Liver (tissue), 9 donors: ENCODE data around the gene ILF2. TPM values are rescaled to one million over a fixed set of nuclear protein-coding genes. Genes with fewer than 3 reads are reported as not detected.

ENCODE experiments used
- DNase-seq: peaks from one replicate; pipeline ENCODE4 v3.0.0-alpha.2; 2017; ENCODE audit warnings: low spot score
- H3K27ac ChIP-seq, 2 donors: one replicate each; pipeline ENCODE4 v1.7.0; 2013; ENCODE audit warnings: inconsistent platforms in 2 of 2, low read length in 2 of 2, control low read depth in 1 of 2, low read depth in 1 of 2, mild to moderate bottlenecking in 1 of 2
- H3K27me3 ChIP-seq, 4 donors: one replicate each; pipeline versions ENCODE4 v1.6.1 to v1.7.0; 2013; ENCODE audit warnings: low read length in 3 of 4, inconsistent platforms in 1 of 4, mild to moderate bottlenecking in 1 of 4, moderate library complexity in 1 of 4; ENCODE audit not compliant: control insufficient read depth in 4 of 4, insufficient read depth in 4 of 4
- H3K36me3 ChIP-seq, 4 donors: one replicate each; pipeline versions ENCODE4 v1.6.1 to v1.7.0; 2013; ENCODE audit warnings: low read length in 3 of 4, mild to moderate bottlenecking in 3 of 4, low read depth in 1 of 4, moderate library complexity in 1 of 4; ENCODE audit not compliant: control insufficient read depth in 4 of 4, insufficient read depth in 3 of 4
- H3K4me1 ChIP-seq, 4 donors: one replicate each; pipeline versions ENCODE4 v1.6.1 to v1.7.0; 2013; ENCODE audit warnings: low read length in 3 of 4, mild to moderate bottlenecking in 3 of 4, moderate library complexity in 1 of 4; ENCODE audit not compliant: control insufficient read depth in 4 of 4, insufficient read depth in 4 of 4
- H3K4me3 ChIP-seq, 3 donors: one replicate each; pipeline versions ENCODE4 v1.6.1 to v1.7.0; 2013; ENCODE audit warnings: low read length in 3 of 3, control low read depth in 1 of 3, low read depth in 1 of 3, mild to moderate bottlenecking in 1 of 3
- H3K9ac ChIP-seq, 2 donors: one replicate each; pipeline ENCODE4 v1.7.0; 2013; ENCODE audit warnings: low read length in 2 of 2, mild to moderate bottlenecking in 2 of 2, moderate library complexity in 2 of 2, control low read depth in 1 of 2, low read depth in 1 of 2
- H3K9me3 ChIP-seq, 4 donors: one replicate each; pipeline versions ENCODE4 v1.6.1 to v1.7.0; 2013; ENCODE audit warnings: low read length in 3 of 4; ENCODE audit not compliant: control insufficient read depth in 4 of 4
- CTCF ChIP-seq: fragments of 150-350 bp; IDR thresholded peaks from 2 replicates; pipeline ENCODE4 v1.5.1; 2017; ENCODE audit warnings: improper control_type of control experiment, low read depth, low read length; ENCODE audit not compliant: missing input control
- EGR1 ChIP-seq, 2 donors: IDR thresholded peaks; 2 replicates each; pipeline ENCODE4 v1.6.1; 2016 to 2018; ENCODE audit warnings: antibody characterized with exemption in 2 of 2, low read depth in 2 of 2
- FOXA1 ChIP-seq: IDR thresholded peaks from 2 replicates; pipeline ENCODE4 v1.6.1; 2016; ENCODE audit warnings: antibody characterized with exemption
- HNF4G ChIP-seq: IDR thresholded peaks from 2 replicates; pipeline ENCODE4 v1.6.1; 2016; ENCODE audit warnings: antibody characterized with exemption
- NR2F2 ChIP-seq: IDR thresholded peaks from 2 replicates; pipeline ENCODE4 v1.6.1; 2016; ENCODE audit warnings: antibody characterized with exemption
- RAD21 ChIP-seq, 2 donors: IDR thresholded peaks; 2 replicates each; pipeline ENCODE4 v1.6.1; 2016; ENCODE audit warnings: antibody characterized with exemption in 2 of 2, mild to moderate bottlenecking in 2 of 2
- REST ChIP-seq: IDR thresholded peaks from 2 replicates; pipeline ENCODE4 v1.6.1; 2016; ENCODE audit warnings: antibody characterized with exemption, mild to moderate bottlenecking
- RXRA ChIP-seq, 2 donors: IDR thresholded peaks; 2 replicates each; pipeline ENCODE4 v1.6.1; 2017 to 2018; ENCODE audit warnings: antibody characterized with exemption in 2 of 2, mild to moderate bottlenecking in 1 of 2
- SP1 ChIP-seq: IDR thresholded peaks from 2 replicates; pipeline ENCODE4 v1.6.1; 2018; ENCODE audit warnings: antibody characterized with exemption, mild to moderate bottlenecking
- TAF1 ChIP-seq: conservative IDR thresholded peaks from 2 replicates; pipeline ENCODE4 v1.6.1; 2016; ENCODE audit warnings: antibody characterized with exemption, mild to moderate bottlenecking
- YY1 ChIP-seq: IDR thresholded peaks from 2 replicates; pipeline ENCODE4 v1.6.1; 2016; ENCODE audit warnings: antibody characterized with exemption, mild to moderate bottlenecking
- WGBS: extraction: QIAGEN DNeasy Blood & Tissue Kit; methylation state at CpG from one replicate; pipeline ENCODE4 v1.1.7; 2013; 5-methylcytosine and 5-hydroxymethylcytosine counted together
- polyA plus RNA-seq, 2 donors: library from polyadenylated mRNA; stranded (reverse) in 1 of 2; unstranded in 1 of 2; fragments of 200-250 nt in 1 of 2; fragments of >200 nt in 1 of 2; fragmentation: Nextera tagmentation in 1 of 2; extraction: Ambion mirVana in 1 of 2; gene quantifications; one replicate each; pipeline versions ENCODE4 v1.2.1 to v1.2.3, GENCODE V29; 2013 to 2015
- total RNA-seq, 2 donors: library from RNA; depleted of rRNA; stranded (reverse); fragments of >200 nt; gene quantifications; one replicate each; pipeline ENCODE4 v1.2.3, GENCODE V29; 2014
- donor health status: healthy.
- donor health status: healthy.
- donor health status: healthy.
- donor health status: healthy.
- donor health status: healthy.

ILF2 gene
- total and polyA plus RNA-seq, 4 donors: 28.7 to 84.2 (median 51.5) TPM

GRCh38 chr1:153627715-153628626 lies 42.8 kb downstream of the ILF2 start, which contains the start of gene S100A1:
TSS of gene S100A1 (plus strand) at chr1:153628434. CDS start at chr1:153630522, 2,088 bp downstream.
- DNase-seq: no peak
- Histone ChIP-seq H3K27me3 (no peaks in the 10 kb centered on the region), H3K4me1 (peaks cover 7 to 23% (median 16%) of the 10 kb centered on the region in 4 donors), H3K27ac (peak within 1 kb of the TSS; percentile 59 to 79), H3K9ac (peak within 1 kb of the TSS; percentile 50 to 91), H3K36me3 (no peaks in the 10 kb centered on the region), H3K9me3 (no peaks in the 10 kb centered on the region), H3K4me3 (peak within 1 kb of the TSS; percentile 37 to 63 (median 43))
- 58% methylated on average over 10 of the region's 10 CpGs for WGBS
- TF ChIP-seq HNF4G: no peak
- peak; percentile 24 for TF ChIP-seq CTCF

GRCh38 chr1:153626904-153627714 lies 43.7 kb downstream of the ILF2 start, which contains the start of gene S100A13:
TSS of gene S100A13 (minus strand) at chr1:153627505. CDS start at chr1:153626472, 1,033 bp downstream.
- peak within 1 kb of the TSS; percentile 37 to 63 (median 43) for H3K4me3 ChIP-seq
- TF ChIP-seq REST: no peak
- peak; percentile 23 for TF ChIP-seq SP1
- TF ChIP-seq TAF1: peak; percentile 85
- peak; percentile 72 for TF ChIP-seq NR2F2
- TF ChIP-seq EGR1 (IDR thresholded peaks at IDR 0.05; ENCODE audit: low read depth in 2 of 2): peak; percentile 73 to 74
- TF ChIP-seq RXRA (IDR thresholded peaks at IDR 0.05): no peak
- no peak for TF ChIP-seq YY1
- no peak for TF ChIP-seq FOXA1
- peak in 1 of 2 donors; percentile 42 for TF ChIP-seq RAD21 (IDR thresholded peaks at IDR 0.05)
- DNase-seq: peak; percentile 66
- no peaks in the 10 kb centered on the region for H3K9me3 ChIP-seq
- WGBS: 7% methylated on average over 28 of the region's 28 CpGs
- H3K27me3 ChIP-seq: no peaks in the 10 kb centered on the region
- no peaks in the 10 kb centered on the region for H3K36me3 ChIP-seq
- peak within 1 kb of the TSS; percentile 59 to 79 for H3K27ac ChIP-seq
- H3K4me1 ChIP-seq: peaks cover 7 to 25% (median 16%) of the 10 kb centered on the region in 4 donors
- peak within 1 kb of the TSS; percentile 50 to 91 for H3K9ac ChIP-seq
